ENCODE data around the gene DPM3. TPM values are rescaled to one million over a fixed set of nuclear protein-coding genes. Genes with fewer than 3 reads are reported as not detected.

Gene DPM3
- total and polyA plus RNA-seq, 2 of the 13 experiments (the other 11 are each of a cell fraction or from before 2014, with no cell fraction given), result 23.2 to 53.4 TPM

- TF ChIP-seq ZNF280D (CRISPR knock-in tag; IDR thresholded peaks at IDR 0.05) (no peak), SOX6 (IDR thresholded peaks at IDR 0.05) (no peak), SOX6 (CRISPR knock-in tag; IDR thresholded peaks at IDR 0.05) (no peak), HOXD1 (CRISPR knock-in tag; IDR thresholded peaks at IDR 0.05) (no peak), ZBTB39 (CRISPR knock-in tag; IDR thresholded peaks at IDR 0.05) (no peak), BCLAF1 (IDR thresholded peaks at IDR 0.05) (no peak), FOXK1 (CRISPR knock-in tag; IDR thresholded peaks at IDR 0.05; ENCODE audit: borderline replicate concordance, low read depth) (no peak), MNT (IDR thresholded peaks at IDR 0.05) (no peak), DNMT3B (CRISPR knock-in tag; conservative IDR thresholded peaks at IDR 0.05) (0 out of 2 replicates have a peak, but pooled peaks have one; percentile 20), NFATC3 (CRISPR knock-in tag; IDR thresholded peaks at IDR 0.05) (no peak), ATF6 (CRISPR knock-in tag; conservative IDR thresholded peaks at IDR 0.05) (no peak), CTCF (CRISPR knock-in tag; IDR thresholded peaks at IDR 0.05) (no peak), SMARCC2 (IDR thresholded peaks at IDR 0.05) (no peak), GLI4 (CRISPR knock-in tag; IDR thresholded peaks at IDR 0.05; ENCODE audit: borderline replicate concordance) (no peak), ISX (CRISPR knock-in tag; conservative IDR thresholded peaks at IDR 0.05) (no peak), PHF21A (CRISPR knock-in tag; IDR thresholded peaks at IDR 0.05) (no peak)
Measured at GRCh38 chr1:155126556-155127104, 13.7 kb downstream of the DPM3 start (continued).
